ENCODE measurements around the gene MARCHF2. TPM values are rescaled to one million over a fixed set of nuclear protein-coding genes. Genes with fewer than 3 reads are reported as not detected.

MARCHF2 gene
- total and polyA plus RNA-seq, 2 donors (not counting 1 experiment from before 2014, with no cell fraction given), result 22.9 to 52.6 TPM

GRCh38 chr19:8371011-8371804 is 41.9 kb upstream of the MARCHF2 start:
- peaks cover 0 to 3% (median 0%) of the 10 kb centered on the region in 3 donors for H3K9me3 ChIP-seq (ENCODE audit: control extremely low read depth in 1 of 3, control insufficient read depth in 2 of 3, insufficient read depth in 1 of 3, low read length in 2 of 3)
- Mint-ChIP-seq H3K27me3 (peaks cover 19% of the 10 kb centered on the region), H3K4me3 (no peak overlapping the region), H3K4me1 (no peaks in the 10 kb centered on the region), H3K9me3 (ENCODE audit: insufficient read depth) (no peaks in the 10 kb centered on the region), H3K27ac (no peak overlapping the region)
- ChIA-PET POLR2A (interaction anchor here (0.6 kb wide), 1 partner anchor 50 kb away, joined by 3 read pairs; the partner anchor contains the start of genes NDUFA7 and RPS28), CTCF (interaction anchor here (0.9 kb wide), 1 partner anchor 17 kb away, joined by 4 read pairs; no protein-coding TSS in a partner anchor)
- WGBS (ENCODE audit: insufficient coverage), result 92% methylated on average over 25 of the region's 28 CpGs
- H4K20me1 ChIP-seq (ENCODE audit: control insufficient read depth, insufficient read depth, low read length, poor library complexity, severe bottlenecking), result no peaks in the 10 kb centered on the region
- DNase-seq, result no peak
- H3K27me3 ChIP-seq (replicated peaks in 1 of 4; ENCODE audit: control extremely low read depth in 1 of 4, control insufficient read depth in 3 of 4, insufficient read depth in 4 of 4, low read length in 3 of 4), result peaks cover 0 to 20% (median 2%) of the 10 kb centered on the region in 4 experiments
- H3K9ac ChIP-seq (ENCODE audit: low read length), result no peak overlapping the region
- intact Hi-C loops (cut with micrococcal nuclease), result no loop called here
- no peak overlapping the region for H2AFZ ChIP-seq (ENCODE audit: insufficient read depth, low read depth, low read length, poor library complexity, severe bottlenecking)
- H3K79me2 ChIP-seq (ENCODE audit: control insufficient read depth, insufficient read depth, low read length), result no peaks in the 10 kb centered on the region
- no peak overlapping the region for H3K27ac ChIP-seq (ENCODE audit: low read length in 2 of 2)
- H3K4me3 ChIP-seq (ENCODE audit: control extremely low read depth in 1 of 5, extremely low read depth in 1 of 5, insufficient read depth in 1 of 5, low read depth in 2 of 5, low read length in 4 of 5), result no peak overlapping the region
- H3K4me2 ChIP-seq (replicated peaks; ENCODE audit: low read depth, low read length, poor library complexity, severe bottlenecking), result no peak overlapping the region
- H3K4me1 ChIP-seq (ENCODE audit: control insufficient read depth in 2 of 2, insufficient read depth in 2 of 2, low read length in 2 of 2), result no peaks in the 10 kb centered on the region
- ATAC-seq (ENCODE audit: low read depth), result no peak
- H3K36me3 ChIP-seq (replicated peaks in 1 of 2; ENCODE audit: control extremely low read depth in 1 of 2, control insufficient read depth in 1 of 2, extremely low read depth in 1 of 2, insufficient read depth in 2 of 2, low read length in 1 of 2), result no peaks in the 10 kb centered on the region
- TF ChIP-seq CTCF (IDR thresholded peaks at IDR 0.05) (no peak), EZH2 (IDR thresholded peaks at IDR 0.05; ENCODE audit: borderline replicate concordance, insufficient read depth, low read depth, low read length, poor library complexity, severe bottlenecking) (no peak)
